ENCODE measurements around the gene UBALD2. TPM values are rescaled to one million over a fixed set of nuclear protein-coding genes. Genes with fewer than 3 reads are reported as not detected.
"Not testable (repeated sequence)": the region's sequence is repeated elsewhere in the genome, so short reads cannot be mapped to it uniquely, and the experiment has no call there.

UBALD2 gene
- polyA plus RNA-seq, 3 donors = 1.4 to 88.6 (median 2.2) TPM

DNA sequence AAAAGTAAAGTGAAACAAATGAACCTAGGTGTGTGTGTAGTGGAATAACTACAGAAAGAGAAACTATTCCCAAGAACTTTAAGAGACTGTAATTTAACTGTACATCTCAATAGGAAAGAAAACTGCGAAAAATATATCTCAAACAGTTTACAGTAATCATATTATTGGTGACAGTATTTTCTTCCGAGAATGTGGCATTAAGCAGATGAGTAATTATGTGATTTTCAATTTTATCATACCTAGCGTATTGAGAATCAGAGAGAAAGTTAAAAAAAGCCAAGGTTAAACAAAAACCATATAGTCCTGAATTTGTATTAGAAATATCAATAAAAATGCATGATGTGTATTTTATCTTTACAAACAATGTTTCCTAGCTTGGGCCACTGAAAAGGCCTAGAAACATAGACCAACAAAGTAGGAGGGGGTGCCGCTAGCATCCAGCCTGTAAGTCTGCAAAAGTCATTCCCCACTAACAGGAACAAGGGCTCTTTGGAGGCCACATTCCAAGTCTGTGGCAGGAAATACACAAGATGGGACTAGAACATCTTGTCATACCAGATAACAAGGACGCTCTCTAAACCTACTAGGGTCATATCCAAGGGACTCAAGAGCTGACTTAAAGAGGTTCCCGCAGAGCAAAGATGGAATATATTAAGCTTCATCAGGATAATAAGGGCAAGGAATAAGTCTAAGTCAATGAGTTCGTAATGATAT lies 45.3 kb upstream of the UBALD2 start:
- Mint-ChIP-seq H3K9me3 (peaks cover 0 to 2% (median 0%) of the 10 kb centered on the region in 7 donors), H3K36me3 (no peaks in the 10 kb centered on the region), H3K4me3 (no peak overlapping the region), H3K27me3 (ENCODE audit: low read depth in 3 of 3) (peaks cover 0 to 10% (median 7%) of the 10 kb centered on the region in 3 donors), H3K27ac (no peak overlapping the region), H3K4me1 (no peaks in the 10 kb centered on the region)
- H3K4me1 ChIP-seq (ENCODE audit: control insufficient read depth in 1 of 2, insufficient read depth in 2 of 2, low read length in 2 of 2) = no peaks in the 10 kb centered on the region
- no peaks in the 10 kb centered on the region for H3K36me3 ChIP-seq (replicated peaks in 1 of 2; ENCODE audit: control insufficient read depth in 1 of 2, insufficient read depth in 2 of 2, low read length in 2 of 2)
- TF ChIP-seq, protein P1, sequence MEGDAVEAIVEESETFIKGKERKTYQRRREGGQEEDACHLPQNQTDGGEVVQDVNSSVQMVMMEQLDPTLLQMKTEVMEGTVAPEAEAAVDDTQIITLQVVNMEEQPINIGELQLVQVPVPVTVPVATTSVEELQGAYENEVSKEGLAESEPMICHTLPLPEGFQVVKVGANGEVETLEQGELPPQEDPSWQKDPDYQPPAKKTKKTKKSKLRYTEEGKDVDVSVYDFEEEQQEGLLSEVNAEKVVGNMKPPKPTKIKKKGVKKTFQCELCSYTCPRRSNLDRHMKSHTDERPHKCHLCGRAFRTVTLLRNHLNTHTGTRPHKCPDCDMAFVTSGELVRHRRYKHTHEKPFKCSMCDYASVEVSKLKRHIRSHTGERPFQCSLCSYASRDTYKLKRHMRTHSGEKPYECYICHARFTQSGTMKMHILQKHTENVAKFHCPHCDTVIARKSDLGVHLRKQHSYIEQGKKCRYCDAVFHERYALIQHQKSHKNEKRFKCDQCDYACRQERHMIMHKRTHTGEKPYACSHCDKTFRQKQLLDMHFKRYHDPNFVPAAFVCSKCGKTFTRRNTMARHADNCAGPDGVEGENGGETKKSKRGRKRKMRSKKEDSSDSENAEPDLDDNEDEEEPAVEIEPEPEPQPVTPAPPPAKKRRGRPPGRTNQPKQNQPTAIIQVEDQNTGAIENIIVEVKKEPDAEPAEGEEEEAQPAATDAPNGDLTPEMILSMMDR (IDR thresholded peaks at IDR 0.05) = no peak
- H3K9ac ChIP-seq (ENCODE audit: insufficient read depth, low read length, poor library complexity, severe bottlenecking) = no peak overlapping the region
- H3K4me3 ChIP-seq (replicated peaks in 1 of 3; ENCODE audit: low read depth in 2 of 3, low read length in 3 of 3) = no peak overlapping the region
- no peak for DNase-seq
- H3K27ac ChIP-seq (ENCODE audit: low read depth in 1 of 2, low read length in 2 of 2) = no peak overlapping the region
- no peaks in the 10 kb centered on the region for H4K20me1 ChIP-seq (ENCODE audit: insufficient read depth, low read length)
- H2AFZ ChIP-seq (ENCODE audit: insufficient read depth, low read depth, low read length, poor library complexity, severe bottlenecking) = no peak overlapping the region
- WGBS (ENCODE audit: insufficient coverage) = 100% methylated on average over 1 of the region's 7 CpGs
- no peak overlapping the region for H3K4me2 ChIP-seq (replicated peaks; ENCODE audit: extremely low read depth, low read length, poor library complexity, severe bottlenecking)
- H3K9me3 ChIP-seq (replicated peaks in 1 of 2; ENCODE audit: control insufficient read depth in 1 of 2, insufficient read depth in 1 of 2, low read length in 2 of 2) = no peaks in the 10 kb centered on the region
- intact Hi-C loops (cut with micrococcal nuclease) = loop anchor here in 1 of 2 donors (10.0 kb wide), 1 partner anchor 55 kb away; no protein-coding TSS in a partner anchor
- peaks cover 0 to 2% of the 10 kb centered on the region in 2 donors for H3K27me3 ChIP-seq (ENCODE audit: control insufficient read depth in 2 of 2, insufficient read depth in 2 of 2, low read length in 2 of 2)
- no peaks in the 10 kb centered on the region for H3K79me2 ChIP-seq (ENCODE audit: insufficient read depth, low read length)

DNA sequence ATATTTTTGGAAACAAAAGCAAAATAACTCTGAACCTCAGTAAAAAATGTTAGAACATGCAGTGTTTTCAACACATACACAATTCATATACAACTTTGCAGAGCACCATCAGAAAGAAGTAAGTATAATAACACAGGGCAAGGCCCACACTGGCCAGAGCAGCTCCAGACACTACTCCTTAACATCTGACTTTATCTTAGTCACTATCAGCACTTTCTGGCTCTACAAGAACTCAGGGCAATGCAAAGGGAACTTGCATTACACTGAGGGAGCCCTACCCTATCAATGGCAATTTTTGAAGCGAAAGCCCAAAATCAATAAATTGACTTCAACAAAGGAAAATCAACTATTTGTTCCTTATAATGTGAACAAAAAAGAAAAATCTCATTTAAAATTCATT lies 41.3 kb upstream of the UBALD2 start:
- no peaks in the 10 kb centered on the region for H3K9me3 ChIP-seq (replicated peaks in 1 of 2; ENCODE audit: control insufficient read depth in 1 of 2, insufficient read depth in 1 of 2, low read length in 2 of 2)
- H3K4me2 ChIP-seq (replicated peaks; ENCODE audit: extremely low read depth, low read length, poor library complexity, severe bottlenecking) = no peak overlapping the region
- peaks cover 0 to 2% (median 0%) of the 10 kb centered on the region in 7 donors for H3K9me3 Mint-ChIP-seq
- no peaks in the 10 kb centered on the region for H3K36me3 Mint-ChIP-seq
- peaks cover 6 to 11% (median 10%) of the 10 kb centered on the region in 3 donors for H3K27me3 Mint-ChIP-seq (ENCODE audit: low read depth in 3 of 3)
- H3K4me1 Mint-ChIP-seq = peaks cover 5% of the 10 kb centered on the region
- WGBS (ENCODE audit: insufficient coverage) = no CpG with 5 or more reads among the region's 1 CpG
- no peaks in the 10 kb centered on the region for H4K20me1 ChIP-seq (ENCODE audit: insufficient read depth, low read length)
- no peaks in the 10 kb centered on the region for H3K27me3 ChIP-seq (ENCODE audit: control insufficient read depth in 2 of 2, insufficient read depth in 2 of 2, low read length in 2 of 2)
- H2AFZ ChIP-seq (ENCODE audit: insufficient read depth, low read depth, low read length, poor library complexity, severe bottlenecking) = no peak overlapping the region
- DNase-seq = no peak
- no peak overlapping the region for H3K27ac ChIP-seq (ENCODE audit: low read depth in 1 of 2, low read length in 2 of 2)
- no peak overlapping the region for H3K27ac Mint-ChIP-seq
- intact Hi-C loops (cut with micrococcal nuclease) = loop anchor here in 1 of 2 donors (10.0 kb wide), 1 partner anchor 51 kb away; no protein-coding TSS in a partner anchor
- H3K4me1 ChIP-seq (ENCODE audit: control insufficient read depth in 1 of 2, insufficient read depth in 2 of 2, low read length in 2 of 2) = no peaks in the 10 kb centered on the region
- no peaks in the 10 kb centered on the region for H3K36me3 ChIP-seq (replicated peaks in 1 of 2; ENCODE audit: control insufficient read depth in 1 of 2, insufficient read depth in 2 of 2, low read length in 2 of 2)
- TF ChIP-seq, protein P1 (IDR thresholded peaks at IDR 0.05) = no peak
- no peak overlapping the region for H3K4me3 ChIP-seq (replicated peaks in 1 of 3; ENCODE audit: low read depth in 2 of 3, low read length in 3 of 3)
- H3K9ac ChIP-seq (ENCODE audit: insufficient read depth, low read length, poor library complexity, severe bottlenecking) = no peak overlapping the region
- no peaks in the 10 kb centered on the region for H3K79me2 ChIP-seq (ENCODE audit: insufficient read depth, low read length)
- no peak overlapping the region for H3K4me3 Mint-ChIP-seq

DNA sequence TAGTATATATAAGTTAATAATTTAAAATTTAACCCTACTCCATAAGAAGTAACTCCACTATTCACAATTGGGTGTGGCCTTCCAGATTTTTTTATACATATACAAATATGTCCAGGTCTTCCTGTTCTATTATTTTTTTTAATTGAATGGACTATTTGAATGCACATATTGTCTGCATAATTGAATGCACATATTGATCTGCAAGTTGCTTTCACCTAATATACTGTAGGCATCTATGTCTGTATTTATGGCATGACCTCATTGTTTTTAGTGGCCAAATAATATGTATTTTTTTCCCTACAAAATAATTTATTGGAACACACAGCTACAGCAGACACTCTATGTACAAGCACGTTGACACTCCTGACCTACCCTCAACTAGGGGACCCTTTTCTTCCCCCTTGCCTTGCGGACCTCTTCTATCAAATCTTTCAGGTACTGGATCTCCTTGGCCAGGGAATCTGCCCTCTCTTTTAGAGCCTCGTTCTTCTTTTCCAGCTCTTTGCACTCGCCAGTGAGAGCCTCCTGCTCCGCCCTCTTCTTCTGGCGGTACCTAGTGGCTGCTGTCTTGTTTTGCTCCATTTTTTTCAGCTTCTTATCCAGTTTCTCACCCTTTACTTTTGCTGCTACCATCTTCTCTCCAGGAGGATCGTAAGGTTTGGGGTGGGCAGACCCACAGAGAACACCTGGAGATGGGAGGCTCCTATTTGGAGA lies 39.6 kb upstream of the UBALD2 start:
- not testable (repeated sequence) for H3K4me1 Mint-ChIP-seq; DNase-seq; H3K9me3 Mint-ChIP-seq; H3K4me3 ChIP-seq (replicated peaks in 1 of 3; ENCODE audit: low read depth in 2 of 3, low read length in 3 of 3); H3K36me3 ChIP-seq (replicated peaks in 1 of 2; ENCODE audit: control insufficient read depth in 1 of 2, insufficient read depth in 2 of 2, low read length in 2 of 2); H3K36me3 Mint-ChIP-seq; H3K4me2 ChIP-seq (replicated peaks; ENCODE audit: extremely low read depth, low read length, poor library complexity, severe bottlenecking); H3K4me3 Mint-ChIP-seq; H3K9me3 ChIP-seq (replicated peaks in 1 of 2; ENCODE audit: control insufficient read depth in 1 of 2, insufficient read depth in 1 of 2, low read length in 2 of 2); H3K27ac ChIP-seq (ENCODE audit: low read depth in 1 of 2, low read length in 2 of 2); H3K27ac Mint-ChIP-seq; H3K9ac ChIP-seq (ENCODE audit: insufficient read depth, low read length, poor library complexity, severe bottlenecking); H3K79me2 ChIP-seq (ENCODE audit: insufficient read depth, low read length); H2AFZ ChIP-seq (ENCODE audit: insufficient read depth, low read depth, low read length, poor library complexity, severe bottlenecking); H3K4me1 ChIP-seq (ENCODE audit: control insufficient read depth in 1 of 2, insufficient read depth in 2 of 2, low read length in 2 of 2); H4K20me1 ChIP-seq (ENCODE audit: insufficient read depth, low read length)
- peaks cover 11 to 13% of the 10 kb centered on the region in 2 donors for H3K27me3 ChIP-seq (ENCODE audit: control insufficient read depth in 2 of 2, insufficient read depth in 2 of 2, low read length in 2 of 2)
- WGBS (ENCODE audit: insufficient coverage) = 100% methylated on average over 2 of the region's 7 CpGs
- intact Hi-C loops (cut with micrococcal nuclease) = loop anchor here in 1 of 2 donors (10.0 kb wide), 1 partner anchor 49 kb away; no protein-coding TSS in a partner anchor
- peaks cover 16 to 21% (median 19%) of the 10 kb centered on the region in 3 donors for H3K27me3 Mint-ChIP-seq (ENCODE audit: low read depth in 3 of 3)

Data from CD14-positive monocyte (primary cell).